ENCODE results near the gene RAD51B.

The RAD51B gene

GRCh38 chr14:68482772-68483395 is 663.3 kb downstream of the RAD51B start:
- POLR2A ChIA-PET (ENCODE audit: low non-redundant PET) = no interaction called here
- TF ChIP-seq CTCF (conservative IDR thresholded peaks at IDR 0.05; ENCODE audit: low read depth) = no peak
- no peak overlapping the region for H3K27ac ChIP-seq
- CTCF ChIA-PET = interaction anchor here (0.6 kb wide), 1 partner anchor 361 kb away, joined by 3 read pairs; no protein-coding TSS in a partner anchor
- no peak for DNase-seq (ENCODE audit: low spot score)

GRCh38 chr14:68486033-68486732 is 666.6 kb downstream of the RAD51B start:
- ChIA-PET POLR2A (ENCODE audit: low non-redundant PET) (interaction anchor here (0.5 kb wide), 1 partner anchor 530 kb away, joined by 8 read pairs; no protein-coding TSS in a partner anchor), CTCF (interaction anchor here (0.6 kb wide), 1 partner anchor 652 kb away, joined by 10 read pairs; no protein-coding TSS in a partner anchor)
- TF ChIP-seq CTCF (conservative IDR thresholded peaks at IDR 0.05; ENCODE audit: low read depth) = no peak
- H3K27ac ChIP-seq = no peak overlapping the region
- DNase-seq (ENCODE audit: low spot score) = no peak

GRCh38 chr14:68486809-68487208 is 667.2 kb downstream of the RAD51B start:
- DNase-seq (ENCODE audit: low spot score) = no peak
- POLR2A ChIA-PET (ENCODE audit: low non-redundant PET) = interaction anchor here (0.5 kb wide), 1 partner anchor 530 kb away, joined by 8 read pairs; no protein-coding TSS in a partner anchor
- CTCF ChIA-PET = no interaction called here
- no peak overlapping the region for H3K27ac ChIP-seq
- no peak for TF ChIP-seq CTCF (conservative IDR thresholded peaks at IDR 0.05; ENCODE audit: low read depth)

- no peak for TF ChIP-seq CTCF (conservative IDR thresholded peaks at IDR 0.05; ENCODE audit: low read depth)
- ChIA-PET CTCF (no interaction called here), POLR2A (ENCODE audit: low non-redundant PET) (no interaction called here)
- DNase-seq (ENCODE audit: low spot score) = peak; percentile 51
- no peak overlapping the region for H3K27ac ChIP-seq
These were observed 668.4 kb downstream of the RAD51B start for GRCh38 chr14:68487805-68488590.

- ChIA-PET CTCF (no interaction called here), POLR2A (ENCODE audit: low non-redundant PET) (no interaction called here)
- no peak for TF ChIP-seq CTCF (conservative IDR thresholded peaks at IDR 0.05; ENCODE audit: low read depth)
- no peak for DNase-seq (ENCODE audit: low spot score)
- H3K27ac ChIP-seq = no peak overlapping the region
These were observed 672.2 kb downstream of the RAD51B start for GRCh38 chr14:68491793-68492192.

- no peak overlapping the region for H3K27ac ChIP-seq
- CTCF ChIA-PET = no interaction called here
- TF ChIP-seq CTCF (conservative IDR thresholded peaks at IDR 0.05; ENCODE audit: low read depth) = no peak
- POLR2A ChIA-PET (ENCODE audit: low non-redundant PET) = no interaction called here
- DNase-seq (ENCODE audit: low spot score) = no peak
These were observed 673.0 kb downstream of the RAD51B start for GRCh38 chr14:68492381-68493151.

Data from RWPE1 (cell line).